Gastrocnemius medialis (tissue), 4 donors: ENCODE measurements around the gene INF2. TPM values are rescaled to one million over a fixed set of nuclear protein-coding genes. Genes with fewer than 3 reads are reported as not detected.

ENCODE experiments used
- ATAC-seq, 2 donors: fragments of 150-250 bp; one replicate each; pipeline ENCODE4 v1.9.1; 2016
- DNase-seq, 2 donors: peaks; one replicate each; pipeline ENCODE4 v3.0.0-alpha.2; 2019
- H3K27ac ChIP-seq, 4 donors: fragments of 200-600 bp; sonication (generic); 1 replicate in 1 of 4; 2 replicates in 3 of 4; pipeline ENCODE4 v1.5.1; 2016 to 2018; ENCODE audit warnings: mild to moderate bottlenecking in 2 of 4, moderate library complexity in 1 of 4
- H3K27me3 ChIP-seq, 3 donors: fragments of 200-600 bp; sonication (generic) in 2 of 3; 1 replicate in 1 of 3; 2 replicates in 2 of 3; pipeline versions ENCODE4 v1.5.1 to v1.6.0; 2016 to 2019; ENCODE audit warnings: mild to moderate bottlenecking in 1 of 3, moderate library complexity in 1 of 3
- H3K36me3 ChIP-seq, 2 donors: fragments of 200-600 bp; sonication (generic) in 1 of 2; one replicate each; pipeline ENCODE4 v1.5.1; 2017 to 2018
- H3K4me1 ChIP-seq, 2 donors: fragments of 200-600 bp; sonication (generic) in 1 of 2; one replicate each; pipeline ENCODE4 v1.5.1; 2016 to 2017; ENCODE audit warnings: mild to moderate bottlenecking in 2 of 2
- H3K4me3 ChIP-seq, 4 donors: fragments of 200-600 bp; sonication (generic) in 3 of 4; 1 replicate in 1 of 4; 2 replicates in 3 of 4; pipeline ENCODE4 v1.5.1; 2016 to 2019; ENCODE audit warnings: mild to moderate bottlenecking in 2 of 4
- H3K9me3 ChIP-seq, 3 donors: fragments of 200-600 bp; sonication (generic) in 2 of 3; 1 replicate in 1 of 3; 2 replicates in 2 of 3; pipeline ENCODE4 v1.5.1; 2016 to 2019
- CTCF ChIP-seq, 5 experiments: fragments of 450-650 bp in 3 of 5; fragments of 200-600 bp in 2 of 5; sonication (generic) in 2 of 5; IDR thresholded peaks in 4 of 5; conservative IDR thresholded peaks in 1 of 5; 1 replicate in 4 of 5; 2 replicates in 1 of 5; pipeline ENCODE4 v1.5.1; 2016 to 2019; ENCODE audit warnings: antibody characterized with exemption in 5 of 5, mild to moderate bottlenecking in 3 of 5, moderate library complexity in 3 of 5
- POLR2A ChIP-seq, 2 donors: fragments of 450-650 bp; IDR thresholded peaks; one replicate each; pipeline ENCODE4 v1.6.1; 2017; ENCODE audit warnings: antibody characterized with exemption in 2 of 2, mild to moderate bottlenecking in 2 of 2, moderate library complexity in 2 of 2
- in situ Hi-C, 4 donors: fragments of 200-750 bp; cut with MboI; loops; one replicate each; pipeline versions ENCODE4 v1.15.0 to v1.8.0; 2017; ENCODE audit warnings: low sequenced_read_pairs in 4 of 4
- intact Hi-C: fragments of 100-400 bp; cut with DNase I; formaldehyde crosslinking; loops from one replicate; pipeline ENCODE4 v1.15.1; 2023; ENCODE audit warnings: low total_unique reads
- total RNA-seq, 4 donors: library from RNA; depleted of rRNA; stranded (reverse); fragments of >200 nt; gene quantifications; one replicate each; pipeline versions ENCODE4 v1.1.0 to v1.2.3, GENCODE V29; 2016

INF2 gene
- total RNA-seq, 4 donors from 2014 or later = 11.6 to 34.6 (median 19.7) TPM

- TF ChIP-seq CTCF (IDR thresholded peaks at IDR 0.05 in 4 of 5, conservative IDR thresholded peaks at IDR 0.05 in 1 of 5) (no peak), POLR2A (IDR thresholded peaks at IDR 0.05) (no peak)
- intact Hi-C loops (no loop called here), in situ Hi-C loops (loop anchor here in 2 of 4 donors (5.0 kb wide), 1 partner anchor 62 kb away; no protein-coding TSS in a partner anchor)
- DNase-seq (no peak), ATAC-seq (no peak)
- Histone ChIP-seq H3K27me3 (no peaks in the 10 kb centered on the region), H3K4me3 (no peak overlapping the region), H3K9me3 (no peaks in the 10 kb centered on the region), H3K27ac (no peak overlapping the region), H3K4me1 (peaks cover 0 to 15% of the 10 kb centered on the region in 2 donors), H3K36me3 (peaks cover 0 to 19% of the 10 kb centered on the region in 2 donors)
These were observed 20.1 kb downstream of the INF2 start for GRCh38 chr14:104709387-104710039.

- H3K36me3 ChIP-seq = peaks cover 0 to 19% of the 10 kb centered on the region in 2 donors
- intact Hi-C loops = no loop called here
These were observed 20.8 kb downstream of the INF2 start for GRCh38 chr14:104710071-104710735.

GRCh38 chr14:104712881-104713734, 23.7 kb downstream of the INF2 start:
- in situ Hi-C loops = no loop called here
- H3K9me3 ChIP-seq = no peaks in the 10 kb centered on the region
- no peak overlapping the region for H3K4me3 ChIP-seq
- H3K36me3 ChIP-seq = peaks cover 0 to 19% of the 10 kb centered on the region in 2 donors
- TF ChIP-seq POLR2A (IDR thresholded peaks at IDR 0.05) = no peak
- no peak for TF ChIP-seq CTCF (IDR thresholded peaks at IDR 0.05 in 4 of 5, conservative IDR thresholded peaks at IDR 0.05 in 1 of 5)
- H3K27ac ChIP-seq = no peak overlapping the region
- intact Hi-C loops = no loop called here
- no peak for DNase-seq
- H3K4me1 ChIP-seq = peaks cover 0 to 14% of the 10 kb centered on the region in 2 donors
- no peaks in the 10 kb centered on the region for H3K27me3 ChIP-seq
- no peak for ATAC-seq

More at GRCh38 chr14:104710071-104710735, 20.8 kb downstream of the INF2 start:
- Histone ChIP-seq H3K4me1 (peaks cover 0 to 15% of the 10 kb centered on the region in 2 donors), H3K9me3 (no peaks in the 10 kb centered on the region), H3K27me3 (no peaks in the 10 kb centered on the region), H3K27ac (no peak overlapping the region), H3K4me3 (no peak overlapping the region)
- in situ Hi-C loops = no loop called here
- DNase-seq = no peak
- ATAC-seq = no peak
- no peak for TF ChIP-seq CTCF (IDR thresholded peaks at IDR 0.05 in 4 of 5, conservative IDR thresholded peaks at IDR 0.05 in 1 of 5)
- TF ChIP-seq POLR2A (IDR thresholded peaks at IDR 0.05) = no peak

GRCh38 chr14:104714066-104714465, 24.6 kb downstream of the INF2 start:
- in situ Hi-C loops = no loop called here

More at GRCh38 chr14:104714066-104714465, 24.6 kb downstream of the INF2 start:
- intact Hi-C loops = no loop called here
- H3K27ac ChIP-seq = no peak overlapping the region
- ATAC-seq = no peak
- no peaks in the 10 kb centered on the region for H3K9me3 ChIP-seq
- H3K27me3 ChIP-seq = no peaks in the 10 kb centered on the region
- H3K4me1 ChIP-seq = peaks cover 0 to 16% of the 10 kb centered on the region in 2 donors
- no peak for DNase-seq
- peaks cover 0 to 19% of the 10 kb centered on the region in 2 donors for H3K36me3 ChIP-seq
- TF ChIP-seq POLR2A (IDR thresholded peaks at IDR 0.05) (no peak), CTCF (IDR thresholded peaks at IDR 0.05 in 4 of 5, conservative IDR thresholded peaks at IDR 0.05 in 1 of 5) (no peak)
- no peak overlapping the region for H3K4me3 ChIP-seq
